ENCODE data around the gene PRKCZ.

Gene PRKCZ

GRCh38 chr1:2070016-2070415 lies 19.8 kb downstream of the PRKCZ start:
- no peak for DNase-seq

- DNase-seq, result no peak
Measured at GRCh38 chr1:2070800-2071530, 20.8 kb downstream of the PRKCZ start.

- DNase-seq, result no peak
Measured at GRCh38 chr1:2072109-2072806, 22.0 kb downstream of the PRKCZ start.

- DNase-seq, result no peak
Measured at GRCh38 chr1:2072891-2073290, 22.7 kb downstream of the PRKCZ start.

GRCh38 chr1:2073382-2074230 lies 23.4 kb downstream of the PRKCZ start:
- DNase-seq, result peak; percentile 33

GRCh38 chr1:2074396-2074795 lies 24.2 kb downstream of the PRKCZ start:
- DNase-seq, result no peak

GRCh38 chr1:2074944-2075740 lies 24.9 kb downstream of the PRKCZ start:
- no peak for DNase-seq

- no peak for DNase-seq
Measured at GRCh38 chr1:2076826-2077225, 26.6 kb downstream of the PRKCZ start.

GRCh38 chr1:2078170-2078569 lies 28.0 kb downstream of the PRKCZ start:
- no peak for DNase-seq

GRCh38 chr1:2079396-2080085 lies 29.3 kb downstream of the PRKCZ start:
- DNase-seq, result no peak

GRCh38 chr1:2080140-2080539 lies 29.9 kb downstream of the PRKCZ start:
- DNase-seq, result no peak

GRCh38 chr1:2080884-2081283 lies 30.7 kb downstream of the PRKCZ start:
- DNase-seq, result no peak

- DNase-seq, result no peak
Measured at GRCh38 chr1:2081326-2081885, 31.2 kb downstream of the PRKCZ start.

GRCh38 chr1:2082064-2082463 lies 31.9 kb downstream of the PRKCZ start:
- DNase-seq, result no peak

GRCh38 chr1:2083666-2084065 lies 33.5 kb downstream of the PRKCZ start:
- no peak for DNase-seq

- DNase-seq, result no peak
Measured at GRCh38 chr1:2084306-2084705, 34.1 kb downstream of the PRKCZ start.

GRCh38 chr1:2085080-2085479 lies 34.9 kb downstream of the PRKCZ start:
- no peak for DNase-seq

- no peak for DNase-seq
Measured at GRCh38 chr1:2086446-2087078, 36.4 kb downstream of the PRKCZ start.

GRCh38 chr1:2087766-2088165 lies 37.6 kb downstream of the PRKCZ start:
- no peak for DNase-seq

GRCh38 chr1:2088458-2088857 lies 38.2 kb downstream of the PRKCZ start:
- DNase-seq, result peak; percentile 71

GRCh38 chr1:2089051-2089450 lies 38.8 kb downstream of the PRKCZ start:
- DNase-seq, result no peak

All from fibroblast of skin of right biceps (primary cell).